Measurements from ENCODE around the gene ERN1. TPM values are rescaled to one million over a fixed set of nuclear protein-coding genes. Genes with fewer than 3 reads are reported as not detected.

ERN1 gene
- total RNA-seq, 1 experiment from 2014 or later: 13.5 TPM

GRCh38 chr17:64005734-64006167 lies 124.2 kb downstream of the ERN1 start:
- ATAC-seq (peak; percentile 88), DNase-seq (peak; percentile 92)
- Histone ChIP-seq H3K79me2 (ENCODE audit: low read length) (no peaks in the 10 kb centered on the region), H3K36me3 (ENCODE audit: low read depth, low read length) (no peaks in the 10 kb centered on the region), H3K9me3 (ENCODE audit: low read length) (peaks cover 5% of the 10 kb centered on the region; the same call in 1 of the 2 replicates), H3K9ac (ENCODE audit: low read length) (no peak overlapping the region), H3K4me1 (ENCODE audit: insufficient read depth, low read length) (peaks cover 50% of the 10 kb centered on the region), H3K4me3 (ENCODE audit: low read length) (peak overlapping the region; percentile 18; the same call in 1 of the 2 replicates), H3K4me2 (ENCODE audit: low read length) (peak overlapping the region; percentile 69), H3K27ac (ENCODE audit: low read length) (peak overlapping the region; percentile 17; the same call in 1 of the 2 replicates), H3F3A (ENCODE audit: low read length, unreplicated experiment) (no peaks in the 10 kb centered on the region), H2AFZ (ENCODE audit: low read length) (peak overlapping the region; percentile 49), H4K20me1 (ENCODE audit: low read length) (no peaks in the 10 kb centered on the region), H3K27me3 (ENCODE audit: low read length) (no peaks in the 10 kb centered on the region), H3K9me2 (replicated peaks; ENCODE audit: low read length) (no peaks in the 10 kb centered on the region)
- TF ChIP-seq EZH2 (IDR thresholded peaks at IDR 0.05; ENCODE audit: low read length, unreplicated experiment) (no peak), CTCF (conservative IDR thresholded peaks at IDR 0.05; ENCODE audit: low read depth, low read length) (no peak), EZH2phosphoT487 (IDR thresholded peaks at IDR 0.05; ENCODE audit: borderline replicate concordance, low read length) (no peak)
- ChIA-PET CTCF (interaction anchor here (0.6 to 1.6 kb wide), 5 partner anchors 36 to 128 kb away, joined by 3 to 8 read pairs (median 3); no protein-coding TSS in a partner anchor), POLR2A (ENCODE audit: unreplicated experiment) (interaction anchor here (0.5 kb wide), 1 partner anchor 914 kb away, joined by 3 read pairs; the partner anchor contains the start of gene LRRC37A3)
- intact Hi-C loops (cut with micrococcal nuclease): no loop called here
- no TSS peak for BruUV-seq (replicated peaks)

GRCh38 chr17:64004903-64005733 lies 124.8 kb downstream of the ERN1 start:
- Histone ChIP-seq H3K9ac (ENCODE audit: low read length) (no peak overlapping the region), H3K36me3 (ENCODE audit: low read depth, low read length) (no peaks in the 10 kb centered on the region), H3K4me3 (ENCODE audit: low read length) (peak overlapping the region; percentile 18; the same call in 1 of the 2 replicates), H3K4me2 (ENCODE audit: low read length) (peak overlapping the region; percentile 69), H3K27ac (ENCODE audit: low read length) (peak overlapping the region; percentile 17; the same call in 1 of the 2 replicates), H3K9me2 (replicated peaks; ENCODE audit: low read length) (no peaks in the 10 kb centered on the region), H4K20me1 (ENCODE audit: low read length) (no peaks in the 10 kb centered on the region), H3K4me1 (ENCODE audit: insufficient read depth, low read length) (peaks cover 48% of the 10 kb centered on the region), H3F3A (ENCODE audit: low read length, unreplicated experiment) (no peaks in the 10 kb centered on the region), H3K9me3 (ENCODE audit: low read length) (peaks cover 1% of the 10 kb centered on the region; the same call in 1 of the 2 replicates), H3K27me3 (ENCODE audit: low read length) (no peaks in the 10 kb centered on the region), H3K79me2 (ENCODE audit: low read length) (no peaks in the 10 kb centered on the region), H2AFZ (ENCODE audit: low read length) (peak overlapping the region; percentile 49)
- intact Hi-C loops (cut with micrococcal nuclease): no loop called here
- DNase-seq (no peak), ATAC-seq (peak; percentile 2; the same call in 1 of the 2 replicates)
- CTCF ChIA-PET: interaction anchor here (0.7 to 0.9 kb wide), 2 partner anchors 56 to 128 kb away, joined by 3 to 6 read pairs; no protein-coding TSS in a partner anchor
- no peak for TF ChIP-seq EZH2 (IDR thresholded peaks at IDR 0.05; ENCODE audit: low read length, unreplicated experiment)
- BruUV-seq (replicated peaks): no TSS peak
- POLR2A ChIA-PET (ENCODE audit: unreplicated experiment): no interaction called here

- TF ChIP-seq EZH2phosphoT487 (IDR thresholded peaks at IDR 0.05; ENCODE audit: borderline replicate concordance, low read length): no peak
- TF ChIP-seq EZH2 (IDR thresholded peaks at IDR 0.05; ENCODE audit: low read length, unreplicated experiment): no peak
- TF ChIP-seq CTCF (conservative IDR thresholded peaks at IDR 0.05; ENCODE audit: low read depth, low read length): no peak
These were observed 125.7 kb downstream of the ERN1 start for GRCh38 chr17:64004218-64004770.

More at GRCh38 chr17:64004218-64004770, 125.7 kb downstream of the ERN1 start:
- Histone ChIP-seq H3K9ac (ENCODE audit: low read length) (no peak overlapping the region), H3K79me2 (ENCODE audit: low read length) (no peaks in the 10 kb centered on the region), H3K9me2 (replicated peaks; ENCODE audit: low read length) (no peaks in the 10 kb centered on the region), H3K4me2 (ENCODE audit: low read length) (no peak overlapping the region), H3K36me3 (ENCODE audit: low read depth, low read length) (no peaks in the 10 kb centered on the region), H3K27me3 (ENCODE audit: low read length) (no peaks in the 10 kb centered on the region), H3F3A (ENCODE audit: low read length, unreplicated experiment) (no peaks in the 10 kb centered on the region), H2AFZ (ENCODE audit: low read length) (no peak overlapping the region), H3K27ac (ENCODE audit: low read length) (no peak overlapping the region), H3K9me3 (ENCODE audit: low read length) (no peaks in the 10 kb centered on the region), H3K4me1 (ENCODE audit: insufficient read depth, low read length) (peaks cover 39% of the 10 kb centered on the region), H3K4me3 (ENCODE audit: low read length) (no peak overlapping the region), H4K20me1 (ENCODE audit: low read length) (no peaks in the 10 kb centered on the region)
- DNase-seq: no peak
- ChIA-PET CTCF (no interaction called here), POLR2A (ENCODE audit: unreplicated experiment) (no interaction called here)
- ATAC-seq: no peak
- intact Hi-C loops (cut with micrococcal nuclease): no loop called here
- BruUV-seq (replicated peaks): no TSS peak

Data from PC-3 (cell line).